Superior temporal gyrus (tissue), 1 donor: ENCODE data around the gene NUDCD2.
"Not testable (repeated sequence)": the region's sequence is repeated elsewhere in the genome, so short reads cannot be mapped to it uniquely, and the experiment has no call there.

Source experiments
- DNase-seq: peaks from one replicate; pipeline ENCODE4 v3.0.0-alpha.2; 2016; ENCODE audit errors: extremely low spot score

The NUDCD2 gene

DNA sequence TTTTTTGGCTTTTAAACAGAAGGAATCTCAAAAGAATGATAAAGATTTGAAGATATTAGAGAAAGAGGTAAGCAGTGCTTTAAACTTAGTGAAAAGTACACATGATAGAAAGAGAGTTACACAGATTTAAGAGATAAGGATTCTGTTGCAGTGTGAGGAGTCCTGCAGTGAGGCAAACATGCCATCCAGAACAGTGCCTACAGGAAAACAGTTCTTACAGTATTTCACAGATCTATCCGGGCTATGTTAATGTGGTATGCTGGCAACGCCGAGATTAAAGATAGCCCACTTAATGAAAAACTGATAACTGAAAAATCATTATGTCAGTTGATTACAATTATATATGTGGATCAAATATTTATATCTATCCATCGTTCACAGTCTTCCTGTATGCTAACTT is 7.8 kb upstream of the NUDCD2 start:
- no peak for DNase-seq

DNA sequence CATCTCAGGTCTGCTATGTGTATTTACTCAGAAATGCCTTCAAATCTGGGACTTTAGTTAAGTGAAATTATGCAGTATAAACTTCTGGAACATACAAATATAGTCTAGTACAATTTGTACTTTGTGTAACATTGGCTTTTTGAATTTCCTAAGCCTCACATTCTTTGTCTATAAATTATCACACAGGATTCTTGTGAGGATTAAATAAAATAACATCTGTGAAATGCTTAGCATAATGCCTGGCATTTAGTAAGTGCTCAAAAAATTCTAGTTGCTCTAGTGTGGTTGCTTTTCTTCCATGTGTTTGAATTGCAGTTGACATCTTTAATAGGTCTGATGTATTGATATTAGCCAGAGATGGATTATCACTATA is 3.1 kb upstream of the NUDCD2 start:
- DNase-seq = no peak

DNA sequence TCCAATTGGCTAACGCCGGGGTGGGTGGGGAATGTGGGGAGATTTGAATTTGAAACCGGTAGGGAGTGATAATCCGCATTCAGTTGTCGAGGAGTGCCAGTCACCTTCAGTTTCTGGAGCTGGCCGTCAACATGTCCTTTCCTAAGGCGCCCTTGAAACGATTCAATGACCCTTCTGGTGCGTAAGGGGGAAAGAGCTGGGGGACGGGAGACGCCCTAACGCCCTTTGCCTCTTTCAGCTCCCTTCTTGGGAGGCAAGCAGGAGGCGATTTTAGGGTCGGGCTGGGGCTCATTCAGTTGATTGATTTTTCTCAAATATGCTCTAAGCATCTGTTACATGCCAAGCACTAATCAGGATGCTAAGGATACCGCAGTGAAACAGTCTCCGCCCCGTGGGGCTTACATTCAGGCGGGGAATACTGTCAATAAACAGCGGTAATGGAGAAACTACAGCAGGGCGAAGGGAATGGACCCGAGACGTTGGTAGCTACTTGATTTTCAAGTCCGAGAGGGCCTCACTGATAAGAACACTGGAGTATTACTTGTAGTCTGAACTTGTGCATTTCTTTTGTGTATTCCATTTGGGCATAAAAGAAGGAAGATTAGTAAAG is 765 bp upstream of the NUDCD2 start, which contains the start of gene HMMR:
TSS of gene HMMR (plus strand) at position 71 of the 610 bp plus-strand sequence. CDS start at position 132, 61 bp downstream.
- DNase-seq = no peak

DNA sequence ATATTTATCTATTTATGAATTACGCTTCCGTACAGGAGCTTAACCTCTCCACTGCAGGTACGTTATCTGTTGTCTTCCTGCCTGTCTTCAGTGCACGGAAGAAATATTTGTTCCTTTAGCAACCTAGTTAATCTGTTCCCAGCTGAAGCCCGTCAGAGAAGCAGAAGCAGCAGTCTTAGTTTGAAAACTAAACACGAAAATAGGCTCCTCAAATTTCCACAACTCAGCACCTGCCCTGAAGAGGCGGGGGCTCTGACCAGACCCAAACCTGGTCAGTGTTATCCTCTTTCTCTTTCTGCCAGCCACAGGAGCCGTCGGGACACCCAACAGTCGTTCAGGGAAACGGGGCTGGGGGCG is 462 bp downstream of the NUDCD2 start:
- DNase-seq = no peak

DNA sequence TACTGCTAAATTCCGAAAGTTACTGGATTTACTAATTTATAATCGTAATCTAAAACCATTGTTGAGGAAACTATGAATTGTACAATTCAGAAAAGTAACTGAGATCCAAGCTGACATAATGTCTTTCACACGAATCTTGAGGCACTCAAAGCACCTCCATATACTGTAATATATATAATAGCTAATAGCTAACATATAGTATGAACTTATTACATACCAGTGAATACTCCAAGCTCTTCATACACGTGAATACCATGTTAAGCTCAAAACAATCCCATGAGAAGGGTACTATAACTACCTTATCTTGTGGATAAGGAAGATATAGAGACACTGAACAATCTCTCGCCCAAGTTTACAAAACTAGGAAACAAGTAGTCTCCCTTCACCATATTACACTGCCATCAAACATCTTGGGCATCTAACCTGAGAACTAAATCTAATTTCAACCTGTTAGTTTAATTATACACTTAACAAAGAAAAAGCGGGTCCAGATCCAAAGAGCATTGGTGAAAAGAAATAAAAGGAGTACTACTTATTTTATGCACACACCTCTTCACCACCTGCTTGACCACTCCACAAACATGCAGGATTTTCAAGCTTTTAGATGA is 1.0 kb downstream of the NUDCD2 start:
- no peak for DNase-seq

DNA sequence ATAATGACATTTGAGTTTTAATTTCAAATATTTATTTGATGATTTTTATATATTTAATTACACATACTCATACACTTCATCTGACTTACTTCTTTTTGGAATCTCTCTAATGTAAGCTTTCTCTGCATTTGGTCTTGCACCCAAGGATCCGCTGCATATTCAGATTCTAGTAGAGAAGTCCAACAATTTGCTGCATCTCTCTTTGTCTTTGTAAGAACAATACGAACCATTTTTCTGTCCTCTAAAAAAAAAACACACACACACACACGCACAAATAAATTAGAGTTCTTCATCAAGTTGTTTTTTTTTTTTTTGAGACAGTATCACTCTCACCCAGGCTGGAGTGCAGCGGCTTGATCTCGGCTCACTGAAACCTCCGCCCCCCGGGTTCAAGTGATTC is 3.1 kb downstream of the NUDCD2 start:
- DNase-seq = peak; percentile 57

DNA sequence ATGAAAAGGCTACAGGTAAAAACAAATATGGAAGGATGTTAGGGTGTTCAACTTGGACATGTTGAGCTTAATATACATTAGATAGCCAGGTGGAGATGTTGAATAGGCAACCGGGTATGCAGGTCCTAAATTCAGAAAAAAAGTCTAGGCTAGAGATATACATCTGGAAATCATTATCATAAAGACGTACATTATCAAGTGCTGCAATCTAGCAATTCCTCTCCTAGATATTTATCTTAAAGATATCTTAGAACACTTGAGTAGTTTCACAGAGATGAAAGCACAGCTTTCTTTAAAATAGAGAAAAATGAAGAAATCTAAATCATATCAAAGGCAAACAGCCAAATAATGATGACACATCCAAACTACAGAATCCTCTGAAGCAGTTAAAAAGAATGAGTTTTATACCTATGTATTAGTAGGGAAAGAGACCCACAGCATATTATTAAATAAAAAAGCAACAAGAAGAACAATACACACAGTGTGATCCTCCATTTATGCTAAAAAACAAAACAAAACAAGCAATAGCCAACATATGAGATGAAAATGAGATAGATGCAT is 3.8 kb downstream of the NUDCD2 start:
- no peak for DNase-seq

DNA sequence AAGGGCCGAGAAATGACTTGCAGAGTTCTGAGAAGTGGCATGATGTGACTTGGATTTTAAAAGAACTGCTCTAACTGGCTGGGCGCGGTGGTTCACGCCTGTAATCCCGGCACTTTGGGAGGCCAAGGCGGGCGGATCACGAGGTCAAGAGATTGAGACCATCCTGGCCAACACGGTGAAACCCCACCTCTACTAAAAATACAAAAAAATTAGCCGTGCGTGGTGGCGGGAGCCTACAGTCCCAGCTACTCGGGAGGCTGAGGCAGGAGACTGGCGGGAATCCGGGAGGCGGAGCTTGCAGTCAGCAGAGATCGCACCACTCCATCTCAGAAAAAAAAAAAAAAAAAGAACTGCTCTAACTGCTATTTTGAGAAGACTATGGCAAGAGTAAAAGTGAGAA is 4.5 kb downstream of the NUDCD2 start:
- DNase-seq = not testable (repeated sequence)

DNA sequence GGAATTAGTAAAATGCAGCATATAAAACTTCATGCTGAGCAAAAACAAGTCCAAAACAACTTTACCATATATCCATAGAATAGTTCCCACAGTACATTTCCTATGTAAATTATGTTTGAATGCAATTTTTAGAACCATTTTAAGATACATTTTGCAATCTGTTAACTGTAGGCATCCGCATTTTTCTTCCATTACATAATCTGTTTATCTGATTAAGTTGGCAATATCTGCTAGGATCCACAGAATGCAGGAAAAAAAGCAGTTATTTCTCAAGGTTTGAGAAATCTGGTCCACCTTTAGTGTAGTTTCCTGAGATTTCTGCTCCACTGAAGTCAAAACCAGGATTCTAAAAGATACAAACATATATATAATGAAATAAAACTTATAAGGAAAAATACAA is 6.2 kb downstream of the NUDCD2 start:
- no peak for DNase-seq

DNA sequence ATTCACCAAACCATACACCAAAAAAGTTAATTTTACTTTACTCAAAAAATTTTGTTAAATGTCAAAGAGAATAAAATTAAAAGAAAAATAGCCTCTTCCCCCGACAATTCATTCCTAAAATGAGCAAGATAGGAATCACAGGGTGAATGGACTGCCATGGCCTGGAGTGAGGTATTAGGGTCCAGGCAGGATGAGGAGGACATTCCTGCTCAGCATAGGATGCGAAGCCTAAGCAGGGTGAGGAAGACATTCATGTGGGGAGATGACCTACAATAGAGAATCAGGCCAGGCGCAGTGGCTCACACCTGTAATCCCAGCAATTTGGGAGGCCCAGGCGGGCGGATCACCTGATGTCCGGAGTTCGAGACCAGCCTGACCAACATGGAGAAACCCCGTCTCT is 8.4 kb downstream of the NUDCD2 start:
- no peak for DNase-seq

DNA sequence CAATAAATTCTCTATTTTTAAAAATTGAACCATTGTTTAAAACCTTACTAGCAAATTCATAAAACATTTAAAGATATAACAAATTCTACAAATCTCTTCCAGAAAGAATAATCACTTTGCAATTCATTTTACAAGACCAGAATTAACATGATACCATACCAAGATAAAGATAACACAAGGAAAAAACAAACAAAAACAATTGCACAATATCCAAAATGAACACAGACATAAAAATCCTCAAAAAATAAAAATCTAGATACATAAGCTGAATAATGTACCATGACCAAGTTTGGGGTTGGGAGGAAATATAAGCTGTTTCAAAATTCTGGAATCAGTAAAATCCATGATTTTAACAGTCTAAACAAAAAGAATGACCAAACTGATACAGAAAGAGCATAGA is 11.4 kb downstream of the NUDCD2 start:
- DNase-seq = no peak

DNA sequence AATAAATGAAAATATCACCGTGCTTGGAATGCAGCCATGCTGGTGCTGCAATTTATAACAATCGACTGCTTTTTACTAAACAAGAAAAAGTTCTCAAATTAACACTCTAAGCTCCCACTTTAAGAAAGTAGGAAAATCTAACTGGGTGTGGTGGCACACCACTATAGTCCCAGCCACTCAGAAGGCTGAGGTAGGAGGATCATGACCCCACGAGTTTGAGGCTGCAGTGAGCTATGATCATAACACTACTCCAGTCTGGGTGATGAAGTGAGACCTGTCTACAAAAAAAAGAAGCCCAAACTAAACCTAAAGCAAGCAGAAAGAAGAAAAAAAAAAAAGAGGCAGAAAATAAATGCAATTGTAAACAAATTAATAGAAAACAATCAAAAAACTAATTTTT is 12.0 kb downstream of the NUDCD2 start:
- DNase-seq = no peak

DNA sequence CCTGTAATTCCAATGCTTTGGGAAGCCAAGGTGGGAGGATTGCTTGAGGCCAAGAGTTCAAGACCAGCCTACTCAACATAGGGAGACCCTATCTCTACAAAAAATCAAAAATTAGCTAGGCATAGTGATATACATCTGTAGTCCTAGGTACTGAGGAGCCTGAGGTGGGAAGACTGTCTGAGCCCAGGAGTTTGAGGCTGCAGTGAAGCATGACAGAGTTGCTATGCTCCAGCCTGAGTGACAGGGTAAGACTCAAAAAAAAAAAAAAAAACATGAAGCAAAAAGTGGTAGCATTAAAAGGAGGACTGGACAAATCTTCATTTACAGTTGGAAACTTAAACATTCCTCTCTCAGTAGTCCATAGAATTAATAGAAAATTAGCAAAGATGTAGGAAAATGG is 12.7 kb downstream of the NUDCD2 start:
- no peak for DNase-seq

DNA sequence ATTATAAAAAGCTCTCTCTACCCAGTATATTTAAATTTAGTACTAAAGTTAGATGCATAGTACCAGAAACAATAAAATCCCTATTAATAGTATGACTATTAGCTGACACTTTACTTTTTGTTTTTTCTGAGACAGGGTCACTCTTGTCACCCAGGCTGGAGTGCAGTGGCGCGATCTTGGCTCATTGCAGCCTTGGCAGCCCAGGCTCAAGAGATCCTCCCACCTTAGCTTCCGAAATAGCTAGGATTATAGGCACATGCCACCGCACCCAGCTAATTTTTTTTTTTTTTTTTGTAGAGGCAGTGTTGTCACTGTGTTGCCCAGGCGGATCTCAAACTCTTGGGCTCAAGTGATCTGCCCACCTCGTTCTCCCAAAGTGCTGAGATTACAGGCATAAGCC is 14.6 kb downstream of the NUDCD2 start:
- no peak for DNase-seq

DNA sequence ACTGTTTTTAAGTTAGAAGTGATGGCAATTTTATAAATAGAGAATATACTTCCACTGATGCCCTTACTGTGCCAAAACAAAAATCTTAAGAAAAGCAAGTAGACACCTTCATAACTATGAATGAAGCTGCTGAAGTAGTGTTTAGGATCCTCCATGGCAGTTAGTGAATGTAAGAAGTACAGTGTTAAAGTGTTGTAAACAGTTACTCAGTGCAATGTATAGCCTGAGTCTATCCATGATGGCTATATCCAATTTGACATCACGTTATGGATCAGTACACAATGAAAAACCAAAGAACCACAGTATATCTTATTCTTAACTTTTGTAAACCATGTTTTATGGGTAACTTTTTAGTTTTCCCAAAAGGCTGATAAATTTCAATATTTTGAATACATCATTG is 15.4 kb downstream of the NUDCD2 start:
- DNase-seq = no peak

DNA sequence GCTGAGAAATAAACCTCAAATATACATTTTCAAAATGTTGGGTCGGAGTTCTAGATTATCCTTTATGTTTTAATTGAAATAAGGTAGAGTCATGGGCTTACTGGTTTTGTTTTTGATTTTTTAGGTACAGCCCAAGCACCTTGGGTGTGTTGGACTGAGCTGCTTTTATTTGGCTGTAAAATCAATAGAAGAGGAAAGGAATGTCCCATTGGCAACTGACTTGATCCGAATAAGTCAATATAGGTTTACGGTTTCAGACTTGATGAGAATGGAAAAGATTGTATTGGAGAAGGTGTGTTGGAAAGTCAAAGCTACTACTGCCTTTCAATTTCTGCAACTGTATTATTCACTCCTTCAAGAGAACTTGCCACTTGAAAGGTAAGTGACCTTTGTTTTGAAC is 18.9 kb downstream of the NUDCD2 start:
- DNase-seq = no peak

DNA sequence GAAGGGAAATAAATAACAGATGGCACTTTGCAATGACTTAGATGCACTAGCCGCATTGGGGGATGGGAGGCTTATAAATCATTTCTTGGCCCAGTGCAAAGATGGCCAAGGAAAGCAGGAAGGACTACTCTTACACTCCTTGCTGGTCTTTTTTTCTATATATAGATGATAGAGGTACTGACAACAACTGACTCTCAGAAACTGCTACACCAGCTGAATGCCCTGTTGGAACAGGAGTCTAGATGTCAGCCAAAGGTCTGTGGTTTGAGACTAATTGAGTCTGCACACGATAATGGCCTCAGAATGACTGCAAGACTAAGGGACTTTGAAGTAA is 20.8 kb downstream of the NUDCD2 start:
- DNase-seq = no peak

DNA sequence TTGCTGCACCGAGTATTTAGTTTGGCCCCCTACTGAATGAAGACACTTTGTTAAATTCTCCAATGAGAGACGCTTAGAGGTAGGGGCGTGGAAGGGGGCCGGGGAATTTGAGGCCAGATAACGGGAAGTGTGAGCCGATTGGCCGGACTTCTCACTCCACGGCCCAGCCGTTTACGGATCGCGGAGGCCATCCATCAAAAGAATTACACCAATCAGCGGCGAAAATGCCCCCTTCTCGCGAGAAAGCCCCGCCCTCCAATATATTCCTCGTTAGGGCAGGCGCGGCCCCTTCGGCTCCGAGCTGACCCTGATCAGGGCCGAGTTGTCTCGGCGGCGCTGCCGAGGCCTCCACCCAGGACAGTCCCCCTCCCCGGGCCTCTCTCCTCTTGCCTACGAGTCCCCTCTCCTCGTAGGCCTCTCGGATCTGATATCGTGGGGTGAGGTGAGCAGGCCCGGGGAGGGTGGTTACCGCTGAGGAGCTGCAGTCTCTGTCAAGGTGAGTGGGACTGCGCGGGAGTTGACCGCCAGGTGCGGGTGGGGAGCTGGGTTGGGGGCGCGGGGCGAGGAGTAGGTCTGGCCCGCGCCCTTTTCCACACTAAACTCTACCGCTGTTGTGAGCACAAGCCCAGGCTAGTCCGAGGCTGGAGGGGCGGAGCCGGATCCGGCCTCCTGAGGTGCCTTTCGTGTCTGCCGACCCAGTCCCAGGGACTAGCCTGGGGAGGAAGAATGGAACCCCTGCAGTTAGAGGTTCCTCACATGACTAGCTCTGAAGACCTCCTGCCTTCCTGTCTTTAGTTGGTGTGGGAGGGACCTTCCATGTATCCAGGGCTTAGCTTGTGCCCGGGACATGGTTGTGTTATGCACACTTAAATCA is 22.4 kb downstream of the NUDCD2 start, which contains the start of gene CCNG1:
TSS of gene CCNG1 (plus strand) at position 287 of the 874 bp plus-strand sequence. CDS start 1,662 bp downstream, outside the sequence.
- DNase-seq = peak; percentile 99

DNA sequence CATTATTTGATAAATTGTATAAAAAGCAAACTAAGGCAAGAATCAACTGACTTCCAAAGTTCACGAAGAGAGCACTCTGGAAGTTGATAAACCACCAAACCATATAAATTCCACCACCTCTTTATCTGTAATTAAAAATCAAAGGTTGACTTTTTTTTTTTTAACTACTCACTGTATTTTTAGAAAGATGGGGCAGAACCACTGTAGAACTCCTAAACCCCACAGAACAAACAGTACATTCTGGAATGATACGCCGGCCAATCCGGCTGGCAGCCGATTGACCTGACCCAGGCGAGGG is 22.9 kb downstream of the NUDCD2 start:
- DNase-seq = no peak

DNA sequence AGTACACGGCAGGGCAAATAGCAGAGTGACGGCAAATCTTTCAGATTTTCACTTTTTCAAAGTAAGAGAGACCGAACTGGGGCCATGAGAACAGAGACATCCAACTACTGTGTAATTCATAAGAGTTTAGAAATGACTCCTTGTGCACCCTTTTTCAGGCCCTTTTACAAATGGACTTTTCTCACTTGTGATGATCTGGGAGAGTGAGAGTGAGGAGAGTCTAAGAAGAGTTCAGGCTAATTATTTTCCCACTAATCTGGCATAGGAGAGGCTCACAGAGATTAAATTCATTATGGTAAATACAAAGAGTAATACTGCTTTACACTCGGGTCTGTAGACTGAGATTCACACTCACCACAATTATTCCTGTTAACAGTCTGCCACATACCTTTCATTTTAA is 23.4 kb downstream of the NUDCD2 start:
- no peak for DNase-seq

DNA sequence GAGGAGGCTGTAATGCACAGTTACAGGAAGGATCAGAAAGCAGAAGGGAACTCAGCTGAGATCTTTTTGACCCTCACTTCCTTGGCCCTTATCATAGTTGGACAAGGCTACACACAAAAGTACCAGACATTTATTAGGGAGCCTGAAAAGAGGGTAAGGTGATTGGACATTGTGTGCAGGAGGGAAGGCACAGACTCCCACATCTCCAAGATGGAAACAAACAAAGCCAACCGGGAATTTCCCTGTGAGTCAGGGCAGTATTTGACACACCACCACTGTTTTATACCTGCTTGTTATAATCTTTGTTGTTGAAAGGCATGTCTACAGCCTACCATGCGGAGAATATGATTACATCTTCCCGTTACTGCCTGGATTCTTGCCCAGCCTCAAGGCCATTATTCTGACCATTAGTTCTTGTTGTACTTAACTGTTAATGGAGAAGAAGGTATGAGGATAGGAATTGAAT is 25.5 kb downstream of the NUDCD2 start:
- no peak for DNase-seq

DNA sequence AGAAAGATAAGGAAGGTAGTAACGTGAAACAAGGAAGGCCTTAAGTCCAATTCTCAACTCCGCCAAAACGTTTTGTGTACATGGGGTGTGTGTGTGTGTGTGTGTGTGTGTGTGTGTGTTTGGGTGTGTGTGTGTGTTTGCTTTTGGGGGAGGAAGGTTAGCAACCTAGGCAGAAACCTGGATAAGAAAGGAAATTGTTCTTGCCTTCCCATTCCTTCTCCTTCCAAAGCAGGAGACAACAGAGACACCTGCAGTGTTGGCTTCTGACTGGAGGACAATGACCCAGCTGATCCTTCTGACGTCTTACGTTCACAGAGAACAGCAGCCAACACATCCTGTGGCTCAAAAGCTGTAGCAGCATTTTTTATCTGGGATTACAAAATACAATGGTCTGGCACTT is 26.6 kb downstream of the NUDCD2 start:
- DNase-seq = no peak

DNA sequence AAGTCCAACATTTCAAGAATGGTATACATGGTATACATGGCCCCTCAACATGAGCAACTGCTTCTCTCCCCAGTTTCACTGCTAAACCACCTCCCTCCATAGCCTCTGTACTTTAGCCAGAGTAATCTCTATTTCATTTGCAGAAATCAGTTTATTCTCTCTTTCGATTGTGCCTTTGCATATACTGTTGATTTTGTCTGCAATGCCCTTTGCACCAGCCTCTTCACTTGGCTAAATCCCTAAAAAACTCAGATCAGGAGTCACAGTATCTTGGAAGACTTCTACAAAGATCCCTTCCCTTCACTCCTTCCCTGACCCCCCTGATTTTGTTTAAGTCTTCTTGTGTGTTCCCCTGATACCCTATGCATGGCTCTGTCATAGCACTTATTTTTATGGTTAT is 27.4 kb downstream of the NUDCD2 start:
- no peak for DNase-seq
